HG03045 (cell line): ENCODE data around the gene PLVAP.

Source experiments
- ATAC-seq: cut with Tn5 transposase; IDR thresholded peaks from one replicate; pipeline ENCODE4 v1.9.1; 2021; ENCODE audit warnings: mild to moderate bottlenecking, moderate library complexity; ENCODE audit not compliant: unreplicated experiment

Gene PLVAP

GRCh38 chr19:17304386-17305215, 72.5 kb downstream of the PLVAP start:
- ATAC-seq = no peak

- no peak for ATAC-seq
Measured at GRCh38 chr19:17303940-17304267, 73.2 kb downstream of the PLVAP start.

GRCh38 chr19:17303167-17303939, 73.8 kb downstream of the PLVAP start, which contains the start of gene ABHD8:
Gene ABHD8 (minus strand): TSS chr19:17303425. CDS start chr19:17301616, 1,809 bp downstream.
- ATAC-seq = peak; percentile 57

- no peak for ATAC-seq
Measured at GRCh38 chr19:17302391-17303166, 74.6 kb downstream of the PLVAP start.
